Endodermal cell (in vitro differentiated cells): ENCODE measurements around the gene NRXN2. TPM values are rescaled to one million over a fixed set of nuclear protein-coding genes. Genes with fewer than 3 reads are reported as not detected.
A peak's percentile ranks its signal among the peaks of the same experiment; 100 is the strongest.

Source experiments
- DNase-seq: peaks from one replicate; pipeline ENCODE4 v3.0.0-alpha.2; 2017
- H3K27ac ChIP-seq: 2 replicates; pipeline ENCODE4 v1.5.1; 2013; ENCODE audit warnings: mild to moderate bottlenecking, low read depth, low read length, moderate library complexity
- H3K27me3 ChIP-seq: 2 replicates; pipeline ENCODE4 v1.6.1; 2013; ENCODE audit warnings: mild to moderate bottlenecking, low read length, moderate library complexity; ENCODE audit not compliant: insufficient read depth, control insufficient read depth, poor library complexity, severe bottlenecking
- H3K36me3 ChIP-seq: 2 replicates; pipeline ENCODE4 v1.7.0; 2013; ENCODE audit warnings: mild to moderate bottlenecking, low read length, moderate library complexity; ENCODE audit not compliant: control insufficient read depth, insufficient read depth
- H3K4me1 ChIP-seq: one replicate; pipeline ENCODE4 v1.7.0; 2013; ENCODE audit warnings: low read length; ENCODE audit not compliant: control insufficient read depth, insufficient read depth
- H3K4me3 ChIP-seq: 2 replicates; pipeline ENCODE4 v1.5.1; 2013; ENCODE audit warnings: mild to moderate bottlenecking, low read length, moderate library complexity
- H3K9ac ChIP-seq: 2 replicates; pipeline ENCODE4 v1.6.1; 2013; ENCODE audit warnings: mild to moderate bottlenecking, low read length, moderate library complexity; ENCODE audit not compliant: poor library complexity, severe bottlenecking; ENCODE audit errors: extremely low read depth
- H3K9me3 ChIP-seq: 2 replicates; pipeline ENCODE4 v1.6.1; 2013; ENCODE audit warnings: mild to moderate bottlenecking, low read length, moderate library complexity; ENCODE audit not compliant: control insufficient read depth
- H3K27ac Mint-ChIP-seq: 2 replicates; pipeline ENCODE4 v1.8.0; 2020; ENCODE audit warnings: mixed read lengths
- H3K27me3 Mint-ChIP-seq: 2 replicates; pipeline ENCODE4 v1.8.0; 2021; ENCODE audit warnings: mild to moderate bottlenecking, mixed read lengths; ENCODE audit not compliant: insufficient read depth
- H3K36me3 Mint-ChIP-seq: 2 replicates; pipeline ENCODE4 v1.8.0; 2020; ENCODE audit warnings: low read depth, mixed read lengths
- H3K4me1 Mint-ChIP-seq: 2 replicates; pipeline ENCODE4 v1.8.0; 2020; ENCODE audit warnings: mixed read lengths
- H3K4me3 Mint-ChIP-seq: 2 replicates; pipeline ENCODE4 v1.8.0; 2020; ENCODE audit warnings: mild to moderate bottlenecking, moderate library complexity, mixed read lengths
- H3K9me3 Mint-ChIP-seq: 2 replicates; pipeline ENCODE4 v1.8.0; 2020; ENCODE audit warnings: mild to moderate bottlenecking, mixed read lengths
- CTCF ChIP-seq: fragments of 200-600 bp; sonication (generic); conservative IDR thresholded peaks from 2 replicates; pipeline ENCODE4 v1.5.0; 2021; ENCODE audit warnings: antibody characterized with exemption, mild to moderate bottlenecking
- WGBS, 2 experiments: methylation state at CpG; one replicate each; pipeline versions ENCODE4 v1.1.5 to v1.1.7; 2013; ENCODE audit warnings: missing lambda C conversion rate in 2 of 2, mixed read lengths in 1 of 2; ENCODE audit not compliant: insufficient coverage in 1 of 2, insufficient read length in 1 of 2; 5-methylcytosine and 5-hydroxymethylcytosine counted together
- total RNA-seq, 2 donors: library from RNA; stranded (reverse); fragmentation: NEBNext Ultra II Directional in 1 of 2; extraction: Animal tissue kit (Norgen Biotek cat#: 25700) in 1 of 2; gene quantifications; 2 replicates in 1 of 2; 3 replicates in 1 of 2; pipeline ENCODE4 v1.2.1, GENCODE V29; 2021

The NRXN2 gene
- total RNA-seq, 2 donors from 2014 or later = 1.00 to 1.5 TPM

- Histone ChIP-seq H3K9me3 (no peaks in the 10 kb centered on the region), H3K27me3 (no peaks in the 10 kb centered on the region), H3K27ac (no peak overlapping the region), H3K4me3 (no peak overlapping the region), H3K36me3 (no peaks in the 10 kb centered on the region), H3K9ac (no peak overlapping the region), H3K4me1 (no peaks in the 10 kb centered on the region)
- TF ChIP-seq CTCF = no peak
- peaks cover 4% of the 10 kb centered on the region for H3K4me1 Mint-ChIP-seq
- H3K36me3 Mint-ChIP-seq = no peaks in the 10 kb centered on the region
- DNase-seq = no peak
- H3K9me3 Mint-ChIP-seq = no peaks in the 10 kb centered on the region
- H3K27me3 Mint-ChIP-seq = peaks cover 10% of the 10 kb centered on the region
- 90 to 94% methylated on average over 6 of the region's 6 CpGs for WGBS, 2 experiments
- no peak overlapping the region for H3K4me3 Mint-ChIP-seq
- H3K27ac Mint-ChIP-seq = no peak overlapping the region
Observed at GRCh38 chr11:64577202-64577601, 145.8 kb downstream of the NRXN2 start.

- no peak overlapping the region for H3K27ac Mint-ChIP-seq
Observed at GRCh38 chr11:64572143-64572542, 150.9 kb downstream of the NRXN2 start.

GRCh38 chr11:64571410-64572091, 151.4 kb downstream of the NRXN2 start:
- Histone ChIP-seq H3K4me3 (no peak overlapping the region), H3K4me1 (no peaks in the 10 kb centered on the region), H3K9me3 (no peaks in the 10 kb centered on the region), H3K27ac (no peak overlapping the region), H3K9ac (no peak overlapping the region), H3K27me3 (no peaks in the 10 kb centered on the region), H3K36me3 (no peaks in the 10 kb centered on the region)
- H3K27ac Mint-ChIP-seq = no peak overlapping the region
- no peak for TF ChIP-seq CTCF
- peak; percentile 67 for DNase-seq
- H3K4me1 Mint-ChIP-seq = peaks cover 13% of the 10 kb centered on the region
- H3K9me3 Mint-ChIP-seq = no peaks in the 10 kb centered on the region
- peaks cover 5% of the 10 kb centered on the region for H3K27me3 Mint-ChIP-seq
- 76 to 79% methylated on average over 18 to 22 of the region's 22 CpGs for WGBS, 2 experiments
- H3K4me3 Mint-ChIP-seq = no peak overlapping the region
- H3K36me3 Mint-ChIP-seq = no peaks in the 10 kb centered on the region

More at GRCh38 chr11:64572143-64572542, 150.9 kb downstream of the NRXN2 start:
- no peaks in the 10 kb centered on the region for H3K9me3 Mint-ChIP-seq
- Histone ChIP-seq H3K4me3 (no peak overlapping the region), H3K9ac (no peak overlapping the region), H3K27ac (no peak overlapping the region), H3K9me3 (no peaks in the 10 kb centered on the region), H3K4me1 (no peaks in the 10 kb centered on the region), H3K36me3 (no peaks in the 10 kb centered on the region), H3K27me3 (no peaks in the 10 kb centered on the region)
- TF ChIP-seq CTCF = no peak
- H3K27me3 Mint-ChIP-seq = peaks cover 7% of the 10 kb centered on the region
- no peak for DNase-seq
- peaks cover 10% of the 10 kb centered on the region for H3K4me1 Mint-ChIP-seq
- 86 to 95% methylated on average over 6 to 8 of the region's 8 CpGs for WGBS, 2 experiments
- H3K4me3 Mint-ChIP-seq = no peak overlapping the region
- H3K36me3 Mint-ChIP-seq = no peaks in the 10 kb centered on the region
